Hepatocyte (in vitro differentiated cells): ENCODE results near the gene CFH. TPM values are rescaled to one million over a fixed set of nuclear protein-coding genes. Genes with fewer than 3 reads are reported as not detected.

Experiments
- DNase-seq: peaks from one replicate; pipeline ENCODE4 v3.0.0-alpha.2; 2016; ENCODE audit warnings: low spot score
- H2AFZ ChIP-seq: fragments of 200-600 bp; sonication (generic); 2 replicates; pipeline ENCODE4 v1.6.0; 2016; ENCODE audit warnings: antibody characterized with exemption, mild to moderate bottlenecking
- H3K27ac ChIP-seq: fragments of 200-600 bp; sonication (generic); 2 replicates; pipeline ENCODE4 v1.5.1; 2016; ENCODE audit warnings: mild to moderate bottlenecking
- H3K27me3 ChIP-seq: fragments of 200-600 bp; sonication (generic); 2 replicates; pipeline ENCODE4 v1.6.1; 2016
- H3K36me3 ChIP-seq: fragments of 200-600 bp; sonication (generic); replicated peaks from 2 replicates; pipeline ENCODE4 v1.5.1; 2016; ENCODE audit warnings: low read depth; ENCODE audit not compliant: insufficient read depth
- H3K4me1 ChIP-seq: fragments of 200-600 bp; sonication (generic); 2 replicates; pipeline ENCODE4 v1.5.1; 2016; ENCODE audit warnings: mild to moderate bottlenecking, moderate library complexity; ENCODE audit not compliant: insufficient read depth
- H3K4me2 ChIP-seq: fragments of 200-600 bp; sonication (generic); 2 replicates; pipeline ENCODE4 v1.6.0; 2016
- H3K4me3 ChIP-seq: fragments of 200-600 bp; sonication (generic); 2 replicates; pipeline ENCODE4 v1.5.1; 2016; ENCODE audit warnings: mild to moderate bottlenecking
- H3K79me2 ChIP-seq: fragments of 200-600 bp; sonication (generic); 2 replicates; pipeline ENCODE4 v1.6.0; 2017; ENCODE audit warnings: mild to moderate bottlenecking
- H3K9me2 ChIP-seq: fragments of 200-600 bp; sonication (generic); replicated peaks from 2 replicates; pipeline ENCODE4 v1.6.0; 2017; ENCODE audit warnings: mild to moderate bottlenecking; ENCODE audit not compliant: insufficient read depth
- H3K9me3 ChIP-seq: fragments of 200-600 bp; sonication (generic); 2 replicates; pipeline ENCODE4 v1.5.1; 2016; ENCODE audit warnings: low read depth, mild to moderate bottlenecking
- H4K20me1 ChIP-seq: fragments of 200-600 bp; sonication (generic); 2 replicates; pipeline ENCODE4 v1.6.0; 2016; ENCODE audit warnings: mild to moderate bottlenecking; ENCODE audit not compliant: insufficient read depth, poor library complexity, severe bottlenecking
- CTCF ChIP-seq: fragments of 200-600 bp; sonication (generic); IDR thresholded peaks from 2 replicates; pipeline ENCODE4 v1.5.1; 2016; ENCODE audit warnings: antibody characterized with exemption, mild to moderate bottlenecking; ENCODE audit not compliant: poor library complexity
- EZH2 ChIP-seq: fragments of 200-600 bp; sonication (generic); IDR thresholded peaks from 2 replicates; pipeline ENCODE4 v1.6.1; 2016; ENCODE audit warnings: antibody characterized with exemption, mild to moderate bottlenecking, borderline replicate concordance
- EZH2phosphoT487 ChIP-seq: fragments of 200-600 bp; sonication (generic); IDR thresholded peaks from one replicate; pipeline ENCODE4 v1.6.1; 2018; ENCODE audit warnings: antibody characterized with exemption, mild to moderate bottlenecking, low read depth, moderate library complexity; ENCODE audit not compliant: unreplicated experiment, severe bottlenecking
- WGBS: methylation state at CpG from one replicate; pipeline ENCODE4 v1.1.6; 2016; ENCODE audit warnings: low lambda C conversion rate; ENCODE audit errors: missing lambda C conversion rate; 5-methylcytosine and 5-hydroxymethylcytosine counted together
- polyA plus RNA-seq: library from polyadenylated mRNA; unstranded; fragments of >200 nt; fragmentation: Nextera tagmentation; extraction: Ambion mirVana; gene quantifications from 2 replicates; pipeline ENCODE4 v1.2.1, GENCODE V29; 2016
- total RNA-seq: library from RNA; depleted of rRNA; stranded (reverse); fragments of >200 nt; gene quantifications from 2 replicates; pipeline ENCODE4 v1.2.3, GENCODE V29; 2014

Gene CFH
- total and polyA plus RNA-seq, 2 experiments from 2014 or later: 63.2 to 138 TPM

- Histone ChIP-seq H3K27me3 (no peaks in the 10 kb centered on the region), H3K36me3 (no peaks in the 10 kb centered on the region), H3K27ac (no peak overlapping the region), H4K20me1 (no peaks in the 10 kb centered on the region), H3K4me1 (no peaks in the 10 kb centered on the region), H2AFZ (no peak overlapping the region), H3K4me2 (no peak overlapping the region), H3K9me3 (no peaks in the 10 kb centered on the region), H3K4me3 (no peak overlapping the region), H3K79me2 (no peaks in the 10 kb centered on the region), H3K9me2 (no peaks in the 10 kb centered on the region)
- DNase-seq: no peak
- WGBS: 98% methylated on average over 2 of the region's 2 CpGs
- TF ChIP-seq EZH2 (no peak), EZH2phosphoT487 (no peak), CTCF (no peak)
Measured at GRCh38 chr1:196619721-196620120, 32.1 kb upstream of the CFH start.

- no peak overlapping the region for H2AFZ ChIP-seq
- H3K79me2 ChIP-seq: no peaks in the 10 kb centered on the region
- H3K9me2 ChIP-seq: no peaks in the 10 kb centered on the region
- no peak overlapping the region for H3K27ac ChIP-seq
- 76% methylated on average over 1 of the region's 1 CpG for WGBS
- no peaks in the 10 kb centered on the region for H3K27me3 ChIP-seq
- TF ChIP-seq CTCF: no peak
- TF ChIP-seq EZH2phosphoT487: no peak
- TF ChIP-seq EZH2: no peak
- H3K4me1 ChIP-seq: no peaks in the 10 kb centered on the region
- no peak overlapping the region for H3K4me3 ChIP-seq
- H3K36me3 ChIP-seq: no peaks in the 10 kb centered on the region
- H3K9me3 ChIP-seq: no peaks in the 10 kb centered on the region
- no peaks in the 10 kb centered on the region for H4K20me1 ChIP-seq
- DNase-seq: no peak
- H3K4me2 ChIP-seq: no peak overlapping the region
Measured at GRCh38 chr1:196623079-196623478, 28.8 kb upstream of the CFH start.

DNA sequence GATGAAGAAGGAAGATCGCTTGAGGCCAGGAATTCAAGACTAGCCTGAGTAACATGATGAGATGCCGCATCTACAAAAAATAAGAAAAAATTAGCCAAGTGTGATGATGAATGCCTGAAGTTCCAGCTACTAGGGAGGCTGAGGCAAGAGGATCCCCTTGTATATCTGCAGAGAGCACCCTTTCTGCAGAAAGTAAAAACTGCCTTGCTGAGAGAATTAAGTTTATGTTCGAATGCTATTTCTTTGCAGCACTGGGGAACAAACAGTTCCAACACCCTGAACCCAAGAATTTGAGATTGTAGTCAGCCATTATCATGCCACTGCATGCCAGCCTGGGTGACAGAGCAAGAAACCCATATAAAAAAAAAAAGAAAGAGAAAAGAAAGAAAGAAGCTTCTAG, 23.0 kb upstream of the CFH start:
- Histone ChIP-seq H3K36me3 (no peaks in the 10 kb centered on the region), H3K27me3 (no peaks in the 10 kb centered on the region), H3K4me3 (no peak overlapping the region), H2AFZ (no peak overlapping the region), H3K9me3 (no peaks in the 10 kb centered on the region), H3K4me1 (no peaks in the 10 kb centered on the region), H3K9me2 (no peaks in the 10 kb centered on the region), H3K4me2 (no peak overlapping the region), H3K79me2 (no peaks in the 10 kb centered on the region), H4K20me1 (no peaks in the 10 kb centered on the region), H3K27ac (no peak overlapping the region)
- 93% methylated on average over 3 of the region's 3 CpGs for WGBS
- DNase-seq: no peak
- TF ChIP-seq EZH2phosphoT487 (no peak), CTCF (no peak), EZH2 (no peak)

- Histone ChIP-seq H3K4me2 (no peak overlapping the region), H4K20me1 (no peaks in the 10 kb centered on the region), H3K4me3 (no peak overlapping the region), H3K27ac (no peak overlapping the region), H3K36me3 (no peaks in the 10 kb centered on the region), H2AFZ (no peak overlapping the region), H3K9me2 (no peaks in the 10 kb centered on the region), H3K79me2 (no peaks in the 10 kb centered on the region), H3K27me3 (no peaks in the 10 kb centered on the region), H3K4me1 (no peaks in the 10 kb centered on the region), H3K9me3 (no peaks in the 10 kb centered on the region)
- TF ChIP-seq EZH2: no peak
- TF ChIP-seq EZH2phosphoT487: no peak
- no peak for TF ChIP-seq CTCF
- no peak for DNase-seq
- WGBS: 92% methylated on average over 6 of the region's 6 CpGs
Measured at GRCh38 chr1:196637606-196638005, 14.2 kb upstream of the CFH start.
